Kidney (tissue), 14 donors: ENCODE results near the gene HOXA13. TPM values are rescaled to one million over a fixed set of nuclear protein-coding genes. Genes with fewer than 3 reads are reported as not detected.

Experiments
- DNase-seq, 5 donors: peaks; one replicate each; pipeline ENCODE4 v3.0.0-alpha.2; 2013 to 2020
- FAIRE-seq: peaks from 2 replicates; lab custom pipeline; 2012; peaks lifted over from hg19 to GRCh38; lab: Jason Lieb, UNC
- H3K27ac ChIP-seq, 2 donors: one replicate each; pipeline ENCODE4 v1.7.0; 2013; ENCODE audit warnings: low read depth in 2 of 2, low read length in 2 of 2, inconsistent platforms in 1 of 2
- H3K27me3 ChIP-seq: one replicate; pipeline ENCODE4 v1.7.1; 2013; ENCODE audit warnings: low read length, inconsistent platforms; ENCODE audit not compliant: control insufficient read depth, insufficient read depth
- H3K36me3 ChIP-seq, 3 donors: one replicate each; pipeline versions ENCODE4 v1.7.0 to v1.7.1; 2013; ENCODE audit warnings: low read length in 3 of 3, control low read depth in 1 of 3, inconsistent platforms in 1 of 3; ENCODE audit not compliant: insufficient read depth in 3 of 3, control insufficient read depth in 2 of 3
- H3K4me1 ChIP-seq, 3 donors: one replicate each; pipeline versions ENCODE4 v1.7.0 to v1.7.1; 2013; ENCODE audit warnings: low read length in 3 of 3, inconsistent platforms in 1 of 3, low read depth in 1 of 3; ENCODE audit not compliant: control insufficient read depth in 2 of 3, insufficient read depth in 2 of 3
- H3K4me3 ChIP-seq, 3 donors: one replicate each; pipeline versions ENCODE4 v1.7.0 to v1.8.1; 2013; ENCODE audit warnings: low read length in 3 of 3, control low read depth in 1 of 3, inconsistent platforms in 1 of 3
- H3K9ac ChIP-seq, 3 donors: one replicate each; pipeline versions ENCODE4 v1.7.0 to v1.7.1; 2013; ENCODE audit warnings: low read length in 3 of 3, control low read depth in 1 of 3, inconsistent platforms in 1 of 3
- H3K9me3 ChIP-seq, 3 donors: one replicate each; pipeline versions ENCODE4 v1.7.0 to v1.7.1; 2013; ENCODE audit warnings: low read length in 3 of 3, control low read depth in 1 of 3, inconsistent platforms in 1 of 3; ENCODE audit not compliant: control insufficient read depth in 2 of 3, insufficient read depth in 1 of 3
- intact Hi-C: fragments of 100-400 bp; cut with DNase I; formaldehyde crosslinking; loops from one replicate; pipeline ENCODE4 v1.11.1; 2022
- polyA plus RNA-seq: library from polyadenylated mRNA; stranded (reverse); fragments of 350-450 nt; fragmentation: Illumina TruSeq; extraction: RNeasy Lipid Tissue Mini Kit (QIAGEN cat#74804); gene quantifications from one replicate; pipeline ENCODE4 v1.2.3, GENCODE V29; 2014; ENCODE audit warnings: low read depth, low replicate concordance; ENCODE audit not compliant: insufficient read depth
- total RNA-seq: library from RNA; stranded (reverse); fragmentation: NEBNext Ultra II Directional; extraction: Animal tissue kit (Norgen Biotek cat#: 25700); gene quantifications from one replicate; pipeline ENCODE4 v1.2.1, GENCODE V29; 2021
- TF ChIP-seq, protein P1 (sequence below): IDR thresholded peaks from 3 replicates; pipeline ENCODE4 v1.5.1; 2012; ENCODE audit warnings: mild to moderate bottlenecking, moderate library complexity, borderline replicate concordance; ENCODE audit not compliant: insufficient read depth; ENCODE audit errors: extremely low read depth
- donor health status: control.
- donor health status: control.
- donor health status: control.
- donor health status: control.
- donor health status: control.
- donor health status: DM: yes; HTN: yes; CAD: no.
- donor health status: Normal renal cell carcinoma (clear cell type).

The HOXA13 gene
- total and polyA plus RNA-seq, 2 donors from 2014 or later, result 0.17 to 0.44 TPM

DNA sequence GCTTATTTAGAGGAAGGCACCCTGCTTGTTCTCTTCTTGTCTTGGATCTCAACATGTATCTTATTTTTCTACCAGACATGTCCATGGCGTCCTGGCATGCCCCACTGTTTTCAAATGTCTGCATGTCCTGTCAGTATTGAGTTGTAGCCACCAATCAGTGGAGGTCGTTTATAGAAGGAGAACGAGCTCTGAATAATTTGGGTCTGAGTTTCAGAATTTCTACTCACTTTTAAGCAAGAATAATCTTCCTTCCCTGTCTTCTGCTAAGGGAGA is 2.9 kb upstream of the HOXA13 start:
- intact Hi-C loops, result loop anchor here (10.0 kb wide), 1 partner anchor 372 kb away; no protein-coding TSS in a partner anchor
- TF ChIP-seq, protein P1, sequence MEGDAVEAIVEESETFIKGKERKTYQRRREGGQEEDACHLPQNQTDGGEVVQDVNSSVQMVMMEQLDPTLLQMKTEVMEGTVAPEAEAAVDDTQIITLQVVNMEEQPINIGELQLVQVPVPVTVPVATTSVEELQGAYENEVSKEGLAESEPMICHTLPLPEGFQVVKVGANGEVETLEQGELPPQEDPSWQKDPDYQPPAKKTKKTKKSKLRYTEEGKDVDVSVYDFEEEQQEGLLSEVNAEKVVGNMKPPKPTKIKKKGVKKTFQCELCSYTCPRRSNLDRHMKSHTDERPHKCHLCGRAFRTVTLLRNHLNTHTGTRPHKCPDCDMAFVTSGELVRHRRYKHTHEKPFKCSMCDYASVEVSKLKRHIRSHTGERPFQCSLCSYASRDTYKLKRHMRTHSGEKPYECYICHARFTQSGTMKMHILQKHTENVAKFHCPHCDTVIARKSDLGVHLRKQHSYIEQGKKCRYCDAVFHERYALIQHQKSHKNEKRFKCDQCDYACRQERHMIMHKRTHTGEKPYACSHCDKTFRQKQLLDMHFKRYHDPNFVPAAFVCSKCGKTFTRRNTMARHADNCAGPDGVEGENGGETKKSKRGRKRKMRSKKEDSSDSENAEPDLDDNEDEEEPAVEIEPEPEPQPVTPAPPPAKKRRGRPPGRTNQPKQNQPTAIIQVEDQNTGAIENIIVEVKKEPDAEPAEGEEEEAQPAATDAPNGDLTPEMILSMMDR, result no peak
- peaks cover 0 to 7% (median 5%) of the 10 kb centered on the region in 3 donors for H3K4me1 ChIP-seq
- no peaks in the 10 kb centered on the region for H3K36me3 ChIP-seq
- H3K27ac ChIP-seq, result no peak overlapping the region
- FAIRE-seq (no peak), DNase-seq (peak in 1 of 5 donors; percentile 6)
- no peak overlapping the region for H3K9ac ChIP-seq
- peaks cover 87% of the 10 kb centered on the region for H3K27me3 ChIP-seq
- peaks cover 0 to 4% (median 0%) of the 10 kb centered on the region in 3 donors for H3K9me3 ChIP-seq
- no peak overlapping the region for H3K4me3 ChIP-seq

DNA sequence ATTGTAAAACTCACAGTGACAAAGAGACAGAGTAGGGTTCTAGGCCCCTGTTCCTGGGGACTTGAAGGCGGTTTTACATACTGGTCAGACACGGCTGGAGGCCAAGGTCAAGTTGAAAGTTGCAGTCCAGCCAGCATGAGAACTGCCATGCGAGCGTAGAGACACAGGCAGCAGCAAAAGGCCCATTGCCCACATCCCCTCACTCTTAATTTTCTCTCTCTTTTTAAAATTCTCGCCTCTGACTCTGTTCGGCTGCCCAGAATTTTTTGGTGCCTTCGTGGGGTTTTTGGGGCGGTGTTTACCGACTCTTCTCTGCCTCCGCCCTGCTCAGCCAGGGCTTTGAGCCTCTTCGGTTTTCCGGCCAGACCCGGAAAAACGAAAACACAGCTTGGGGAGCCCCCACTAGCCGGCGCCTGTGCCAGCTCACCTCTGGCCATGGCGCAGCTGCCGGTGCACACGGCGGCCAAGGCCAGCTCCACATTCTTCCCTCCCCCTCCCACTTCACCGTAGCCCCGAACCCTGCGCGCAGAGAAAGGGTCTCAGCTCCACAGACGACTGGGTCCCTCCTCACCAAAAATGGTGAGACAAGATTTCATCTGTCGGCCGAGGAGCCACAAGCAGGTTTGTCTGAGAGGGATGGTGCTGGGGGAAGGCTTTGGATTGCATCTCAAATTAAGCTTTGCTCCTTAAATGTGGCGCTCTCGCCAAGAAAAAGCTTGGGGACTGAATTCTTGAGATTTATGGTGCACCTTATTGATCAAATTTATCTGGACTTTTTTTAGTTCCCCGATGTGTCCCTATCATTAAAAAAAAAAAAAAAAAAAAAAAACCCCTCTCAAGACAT is 2.3 kb upstream of the HOXA13 start:
- H3K4me3 ChIP-seq, result no peak overlapping the region
- H3K27ac ChIP-seq, result no peak overlapping the region
- H3K9me3 ChIP-seq, result peaks cover 0 to 4% (median 0%) of the 10 kb centered on the region in 3 donors
- no peak overlapping the region for H3K9ac ChIP-seq
- peak in 4 of 5 donors; percentile 32 to 61 (median 52) for DNase-seq
- H3K36me3 ChIP-seq, result no peaks in the 10 kb centered on the region
- FAIRE-seq, result no peak
- peaks cover 88% of the 10 kb centered on the region for H3K27me3 ChIP-seq
- TF ChIP-seq, protein P1, result no peak
- H3K4me1 ChIP-seq, result peaks cover 0 to 7% (median 5%) of the 10 kb centered on the region in 3 donors
- intact Hi-C loops, result loop anchor here (10.0 kb wide), 1 partner anchor 373 kb away; no protein-coding TSS in a partner anchor

DNA sequence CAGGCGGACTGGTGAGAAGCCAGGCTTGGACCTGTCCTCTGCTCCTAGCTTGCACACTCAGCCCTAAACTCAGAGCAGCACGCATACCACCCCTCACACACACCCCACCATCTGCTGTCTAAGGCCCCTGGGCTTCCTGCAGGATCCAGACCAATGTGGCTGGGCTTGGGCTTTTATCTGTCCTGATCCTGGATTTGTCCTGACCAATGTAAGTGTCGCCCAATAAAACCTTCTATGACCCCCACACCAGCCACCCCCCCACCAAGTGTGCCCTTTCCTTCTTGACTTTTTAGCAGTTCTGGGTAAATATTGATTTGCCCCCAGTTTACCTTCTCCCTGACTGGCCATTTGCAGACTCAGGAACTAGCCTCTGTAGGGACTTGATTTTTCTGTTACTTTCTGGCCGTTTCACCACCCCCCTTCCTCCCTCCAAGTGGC is 1.7 kb upstream of the HOXA13 start:
- TF ChIP-seq, protein P1, result no peak
- intact Hi-C loops, result loop anchor here (10.0 kb wide), 1 partner anchor 373 kb away; no protein-coding TSS in a partner anchor
- DNase-seq (peak in 1 of 5 donors; percentile 24), FAIRE-seq (no peak)
- Histone ChIP-seq H3K27me3 (peaks cover 88% of the 10 kb centered on the region), H3K9ac (no peak overlapping the region), H3K9me3 (peaks cover 0 to 4% (median 0%) of the 10 kb centered on the region in 3 donors), H3K27ac (no peak overlapping the region), H3K4me3 (no peak overlapping the region), H3K4me1 (peaks cover 0 to 7% (median 5%) of the 10 kb centered on the region in 3 donors), H3K36me3 (no peaks in the 10 kb centered on the region)
